HL-60 (cell line): ENCODE measurements around the gene AKT3.

Experiments used
- GABPA ChIP-seq: IDR thresholded peaks from 2 replicates; pipeline ENCODE4 v1.6.1; 2012; ENCODE audit warnings: low read depth
- POLR2AphosphoS5 ChIP-seq: IDR thresholded peaks from 2 replicates; pipeline ENCODE4 v1.6.1; 2012; ENCODE audit warnings: low read depth
- SPI1 ChIP-seq: IDR thresholded peaks from 2 replicates; pipeline ENCODE4 v1.6.1; 2012; ENCODE audit warnings: low read depth, mild to moderate bottlenecking, borderline replicate concordance
- TF ChIP-seq, protein P1 (sequence below): IDR thresholded peaks from one replicate; pipeline ENCODE4 v1.5.1; 2011; ENCODE audit warnings: low read length, control low read depth, inconsistent platforms; ENCODE audit not compliant: insufficient read depth
- TF ChIP-seq, protein P2 (sequence below): IDR thresholded peaks from 2 replicates; pipeline ENCODE4 v1.6.1; 2012; ENCODE audit warnings: low read depth; ENCODE audit not compliant: insufficient replicate concordance

DNA sequence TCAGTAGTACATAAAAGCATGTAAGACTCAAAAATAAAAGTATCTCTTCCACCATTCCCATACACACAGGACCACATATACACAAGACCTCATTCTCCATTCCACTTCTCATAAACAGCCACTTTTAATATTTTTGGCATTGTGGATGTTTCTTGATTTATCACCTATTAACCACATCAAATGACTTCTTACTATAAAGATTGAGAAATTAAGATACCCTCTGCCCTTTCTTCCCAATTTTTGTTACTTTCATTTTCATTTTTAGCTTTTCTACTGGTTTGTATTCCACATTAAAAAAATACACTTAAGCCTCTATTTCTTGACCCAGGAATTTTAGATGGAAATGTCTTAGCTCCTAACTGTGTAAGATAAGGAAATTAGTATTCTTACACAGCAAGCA is 22.8 kb downstream of the AKT3 start:
- TF ChIP-seq, protein P1, sequence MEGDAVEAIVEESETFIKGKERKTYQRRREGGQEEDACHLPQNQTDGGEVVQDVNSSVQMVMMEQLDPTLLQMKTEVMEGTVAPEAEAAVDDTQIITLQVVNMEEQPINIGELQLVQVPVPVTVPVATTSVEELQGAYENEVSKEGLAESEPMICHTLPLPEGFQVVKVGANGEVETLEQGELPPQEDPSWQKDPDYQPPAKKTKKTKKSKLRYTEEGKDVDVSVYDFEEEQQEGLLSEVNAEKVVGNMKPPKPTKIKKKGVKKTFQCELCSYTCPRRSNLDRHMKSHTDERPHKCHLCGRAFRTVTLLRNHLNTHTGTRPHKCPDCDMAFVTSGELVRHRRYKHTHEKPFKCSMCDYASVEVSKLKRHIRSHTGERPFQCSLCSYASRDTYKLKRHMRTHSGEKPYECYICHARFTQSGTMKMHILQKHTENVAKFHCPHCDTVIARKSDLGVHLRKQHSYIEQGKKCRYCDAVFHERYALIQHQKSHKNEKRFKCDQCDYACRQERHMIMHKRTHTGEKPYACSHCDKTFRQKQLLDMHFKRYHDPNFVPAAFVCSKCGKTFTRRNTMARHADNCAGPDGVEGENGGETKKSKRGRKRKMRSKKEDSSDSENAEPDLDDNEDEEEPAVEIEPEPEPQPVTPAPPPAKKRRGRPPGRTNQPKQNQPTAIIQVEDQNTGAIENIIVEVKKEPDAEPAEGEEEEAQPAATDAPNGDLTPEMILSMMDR, result no peak
- no peak for TF ChIP-seq POLR2AphosphoS5
- TF ChIP-seq, protein P2, sequence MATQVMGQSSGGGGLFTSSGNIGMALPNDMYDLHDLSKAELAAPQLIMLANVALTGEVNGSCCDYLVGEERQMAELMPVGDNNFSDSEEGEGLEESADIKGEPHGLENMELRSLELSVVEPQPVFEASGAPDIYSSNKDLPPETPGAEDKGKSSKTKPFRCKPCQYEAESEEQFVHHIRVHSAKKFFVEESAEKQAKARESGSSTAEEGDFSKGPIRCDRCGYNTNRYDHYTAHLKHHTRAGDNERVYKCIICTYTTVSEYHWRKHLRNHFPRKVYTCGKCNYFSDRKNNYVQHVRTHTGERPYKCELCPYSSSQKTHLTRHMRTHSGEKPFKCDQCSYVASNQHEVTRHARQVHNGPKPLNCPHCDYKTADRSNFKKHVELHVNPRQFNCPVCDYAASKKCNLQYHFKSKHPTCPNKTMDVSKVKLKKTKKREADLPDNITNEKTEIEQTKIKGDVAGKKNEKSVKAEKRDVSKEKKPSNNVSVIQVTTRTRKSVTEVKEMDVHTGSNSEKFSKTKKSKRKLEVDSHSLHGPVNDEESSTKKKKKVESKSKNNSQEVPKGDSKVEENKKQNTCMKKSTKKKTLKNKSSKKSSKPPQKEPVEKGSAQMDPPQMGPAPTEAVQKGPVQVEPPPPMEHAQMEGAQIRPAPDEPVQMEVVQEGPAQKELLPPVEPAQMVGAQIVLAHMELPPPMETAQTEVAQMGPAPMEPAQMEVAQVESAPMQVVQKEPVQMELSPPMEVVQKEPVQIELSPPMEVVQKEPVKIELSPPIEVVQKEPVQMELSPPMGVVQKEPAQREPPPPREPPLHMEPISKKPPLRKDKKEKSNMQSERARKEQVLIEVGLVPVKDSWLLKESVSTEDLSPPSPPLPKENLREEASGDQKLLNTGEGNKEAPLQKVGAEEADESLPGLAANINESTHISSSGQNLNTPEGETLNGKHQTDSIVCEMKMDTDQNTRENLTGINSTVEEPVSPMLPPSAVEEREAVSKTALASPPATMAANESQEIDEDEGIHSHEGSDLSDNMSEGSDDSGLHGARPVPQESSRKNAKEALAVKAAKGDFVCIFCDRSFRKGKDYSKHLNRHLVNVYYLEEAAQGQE, result no peak
- TF ChIP-seq SPI1, result no peak
- no peak for TF ChIP-seq GABPA
